Measurements from ENCODE around the gene MC1R. TPM values are rescaled to one million over a fixed set of nuclear protein-coding genes. Genes with fewer than 3 reads are reported as not detected.

Gene MC1R
- total RNA-seq, 1 donor from 2014 or later, result 5.5 TPM

- no peak for DNase-seq (ENCODE audit: low spot score)
- Mint-ChIP-seq H3K27ac (no peak overlapping the region), H3K9me3 (no peaks in the 10 kb centered on the region), H3K27me3 (ENCODE audit: insufficient read depth) (no peaks in the 10 kb centered on the region), H3K36me3 (ENCODE audit: low read depth) (peaks cover 47% of the 10 kb centered on the region), H3K4me1 (ENCODE audit: low read depth) (peaks cover 8% of the 10 kb centered on the region), H3K4me3 (no peak overlapping the region)
- intact Hi-C loops (cut with micrococcal nuclease), result no loop called here
Observed at GRCh38 chr16:89887243-89887642, 31.4 kb upstream of the MC1R start.

- no peak overlapping the region for H3K27ac Mint-ChIP-seq
- H3K27me3 Mint-ChIP-seq (ENCODE audit: insufficient read depth), result no peaks in the 10 kb centered on the region
- H3K36me3 Mint-ChIP-seq (ENCODE audit: low read depth), result peaks cover 35% of the 10 kb centered on the region
- H3K9me3 Mint-ChIP-seq, result no peaks in the 10 kb centered on the region
- DNase-seq (ENCODE audit: low spot score), result no peak
- no peak overlapping the region for H3K4me3 Mint-ChIP-seq
- intact Hi-C loops (cut with micrococcal nuclease), result loop anchor here (1.0 kb wide), 1 partner anchor 32 kb away; no protein-coding TSS in a partner anchor
- peaks cover 8% of the 10 kb centered on the region for H3K4me1 Mint-ChIP-seq (ENCODE audit: low read depth)
Observed at GRCh38 chr16:89890200-89890599, 28.5 kb upstream of the MC1R start.

GRCh38 chr16:89890886-89891657, 27.6 kb upstream of the MC1R start:
- intact Hi-C loops (cut with micrococcal nuclease), result loop anchor here (1.0 kb wide), 1 partner anchor 31 kb away; no protein-coding TSS in a partner anchor
- Mint-ChIP-seq H3K4me3 (no peak overlapping the region), H3K27me3 (ENCODE audit: insufficient read depth) (no peaks in the 10 kb centered on the region), H3K27ac (peak overlapping the region; percentile 12), H3K36me3 (ENCODE audit: low read depth) (peaks cover 35% of the 10 kb centered on the region), H3K9me3 (no peaks in the 10 kb centered on the region), H3K4me1 (ENCODE audit: low read depth) (peaks cover 8% of the 10 kb centered on the region)
- DNase-seq (ENCODE audit: low spot score), result no peak

GRCh38 chr16:89892055-89892630, 26.5 kb upstream of the MC1R start:
- Mint-ChIP-seq H3K4me3 (no peak overlapping the region), H3K4me1 (ENCODE audit: low read depth) (peaks cover 8% of the 10 kb centered on the region), H3K27me3 (ENCODE audit: insufficient read depth) (no peaks in the 10 kb centered on the region), H3K9me3 (no peaks in the 10 kb centered on the region), H3K36me3 (ENCODE audit: low read depth) (peaks cover 32% of the 10 kb centered on the region), H3K27ac (no peak overlapping the region)
- intact Hi-C loops (cut with micrococcal nuclease), result no loop called here
- no peak for DNase-seq (ENCODE audit: low spot score)

- H3K9me3 Mint-ChIP-seq, result no peaks in the 10 kb centered on the region
- no peak overlapping the region for H3K27ac Mint-ChIP-seq
- no peak for DNase-seq (ENCODE audit: low spot score)
- no peak overlapping the region for H3K4me3 Mint-ChIP-seq
- intact Hi-C loops (cut with micrococcal nuclease), result no loop called here
- peaks cover 8% of the 10 kb centered on the region for H3K4me1 Mint-ChIP-seq (ENCODE audit: low read depth)
- no peaks in the 10 kb centered on the region for H3K27me3 Mint-ChIP-seq (ENCODE audit: insufficient read depth)
- peaks cover 30% of the 10 kb centered on the region for H3K36me3 Mint-ChIP-seq (ENCODE audit: low read depth)
Observed at GRCh38 chr16:89892635-89893034, 26.0 kb upstream of the MC1R start.

- Mint-ChIP-seq H3K4me3 (no peak overlapping the region), H3K9me3 (no peaks in the 10 kb centered on the region), H3K4me1 (ENCODE audit: low read depth) (peaks cover 8% of the 10 kb centered on the region), H3K36me3 (ENCODE audit: low read depth) (peaks cover 32% of the 10 kb centered on the region), H3K27me3 (ENCODE audit: insufficient read depth) (no peaks in the 10 kb centered on the region), H3K27ac (no peak overlapping the region)
- DNase-seq (ENCODE audit: low spot score), result no peak
- intact Hi-C loops (cut with micrococcal nuclease), result no loop called here
Observed at GRCh38 chr16:89893642-89894548, 24.8 kb upstream of the MC1R start.

- intact Hi-C loops (cut with micrococcal nuclease), result no loop called here
- no peak for DNase-seq (ENCODE audit: low spot score)
- H3K27ac Mint-ChIP-seq, result no peak overlapping the region
- no peaks in the 10 kb centered on the region for H3K9me3 Mint-ChIP-seq
- H3K4me3 Mint-ChIP-seq, result no peak overlapping the region
- H3K4me1 Mint-ChIP-seq (ENCODE audit: low read depth), result no peaks in the 10 kb centered on the region
- peaks cover 40% of the 10 kb centered on the region for H3K36me3 Mint-ChIP-seq (ENCODE audit: low read depth)
- H3K27me3 Mint-ChIP-seq (ENCODE audit: insufficient read depth), result no peaks in the 10 kb centered on the region
Observed at GRCh38 chr16:89895482-89896250, 23.0 kb upstream of the MC1R start.

GRCh38 chr16:89897204-89897603, 21.5 kb upstream of the MC1R start:
- no peak for DNase-seq (ENCODE audit: low spot score)
- Mint-ChIP-seq H3K4me3 (no peak overlapping the region), H3K9me3 (no peaks in the 10 kb centered on the region), H3K36me3 (ENCODE audit: low read depth) (peaks cover 34% of the 10 kb centered on the region), H3K4me1 (ENCODE audit: low read depth) (no peaks in the 10 kb centered on the region), H3K27ac (no peak overlapping the region), H3K27me3 (ENCODE audit: insufficient read depth) (no peaks in the 10 kb centered on the region)
- intact Hi-C loops (cut with micrococcal nuclease), result no loop called here

GRCh38 chr16:89898201-89898967, 20.3 kb upstream of the MC1R start:
- H3K9me3 Mint-ChIP-seq, result no peaks in the 10 kb centered on the region
- H3K27ac Mint-ChIP-seq, result no peak overlapping the region
- DNase-seq (ENCODE audit: low spot score), result no peak
- intact Hi-C loops (cut with micrococcal nuclease), result no loop called here
- H3K4me1 Mint-ChIP-seq (ENCODE audit: low read depth), result no peaks in the 10 kb centered on the region
- H3K4me3 Mint-ChIP-seq, result no peak overlapping the region
- no peaks in the 10 kb centered on the region for H3K27me3 Mint-ChIP-seq (ENCODE audit: insufficient read depth)
- H3K36me3 Mint-ChIP-seq (ENCODE audit: low read depth), result peaks cover 31% of the 10 kb centered on the region

GRCh38 chr16:89899879-89900481, 18.7 kb upstream of the MC1R start:
- peaks cover 31% of the 10 kb centered on the region for H3K36me3 Mint-ChIP-seq (ENCODE audit: low read depth)
- H3K27me3 Mint-ChIP-seq (ENCODE audit: insufficient read depth), result no peaks in the 10 kb centered on the region
- H3K4me3 Mint-ChIP-seq, result no peak overlapping the region
- H3K4me1 Mint-ChIP-seq (ENCODE audit: low read depth), result no peaks in the 10 kb centered on the region
- no peaks in the 10 kb centered on the region for H3K9me3 Mint-ChIP-seq
- no peak overlapping the region for H3K27ac Mint-ChIP-seq
- intact Hi-C loops (cut with micrococcal nuclease), result no loop called here
- no peak for DNase-seq (ENCODE audit: low spot score)

- DNase-seq (ENCODE audit: low spot score), result no peak
- Mint-ChIP-seq H3K9me3 (no peaks in the 10 kb centered on the region), H3K27me3 (ENCODE audit: insufficient read depth) (no peaks in the 10 kb centered on the region), H3K4me3 (no peak overlapping the region), H3K36me3 (ENCODE audit: low read depth) (peaks cover 34% of the 10 kb centered on the region), H3K27ac (no peak overlapping the region), H3K4me1 (ENCODE audit: low read depth) (no peaks in the 10 kb centered on the region)
- intact Hi-C loops (cut with micrococcal nuclease), result no loop called here
Observed at GRCh38 chr16:89900885-89901284, 17.8 kb upstream of the MC1R start.
